NK-92 (cell line): ENCODE results near the gene PDCD7.
"Not testable (repeated sequence)": the region's sequence is repeated elsewhere in the genome, so short reads cannot be mapped to it uniquely, and the experiment has no call there.

ENCODE experiments used
- DNase-seq: peaks from one replicate; lab custom pipeline; 2025; ENCODE audit not compliant: unreplicated experiment; lab: John Stamatoyannopoulos, UW

PDCD7 gene

GRCh38 chr15:65132878-65133547 is 595 bp downstream of the PDCD7 start:
- DNase-seq = no peak

- no peak for DNase-seq
Observed at GRCh38 chr15:65130941-65131340, 2.7 kb downstream of the PDCD7 start.

GRCh38 chr15:65115542-65115941 is 18.1 kb downstream of the PDCD7 start:
- no peak for DNase-seq

DNA sequence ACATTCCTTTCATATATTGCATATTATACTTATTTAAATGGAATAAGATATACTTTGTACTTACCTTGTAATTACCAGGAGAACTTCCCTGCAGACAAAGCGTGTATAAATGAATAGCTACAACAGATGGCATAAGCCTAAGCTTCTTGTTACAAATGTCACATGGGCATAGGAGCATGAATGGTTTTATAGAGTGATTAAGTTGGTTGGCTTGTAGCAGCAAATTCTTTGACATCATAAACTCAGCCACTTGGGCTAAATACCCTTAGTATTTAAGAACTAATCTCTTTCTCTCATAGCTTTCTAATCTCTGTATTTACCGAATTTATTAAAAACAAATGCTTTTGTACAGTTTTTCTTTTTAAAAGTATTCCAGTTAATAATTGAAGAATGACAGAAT is 18.5 kb downstream of the PDCD7 start, which contains the start of gene UBAP1L:
UBAP1L (minus strand) TSS at position 115 of the 400 bp plus-strand sequence. CDS start 8,985 bp downstream, outside the sequence.
- no peak for DNase-seq

DNA sequence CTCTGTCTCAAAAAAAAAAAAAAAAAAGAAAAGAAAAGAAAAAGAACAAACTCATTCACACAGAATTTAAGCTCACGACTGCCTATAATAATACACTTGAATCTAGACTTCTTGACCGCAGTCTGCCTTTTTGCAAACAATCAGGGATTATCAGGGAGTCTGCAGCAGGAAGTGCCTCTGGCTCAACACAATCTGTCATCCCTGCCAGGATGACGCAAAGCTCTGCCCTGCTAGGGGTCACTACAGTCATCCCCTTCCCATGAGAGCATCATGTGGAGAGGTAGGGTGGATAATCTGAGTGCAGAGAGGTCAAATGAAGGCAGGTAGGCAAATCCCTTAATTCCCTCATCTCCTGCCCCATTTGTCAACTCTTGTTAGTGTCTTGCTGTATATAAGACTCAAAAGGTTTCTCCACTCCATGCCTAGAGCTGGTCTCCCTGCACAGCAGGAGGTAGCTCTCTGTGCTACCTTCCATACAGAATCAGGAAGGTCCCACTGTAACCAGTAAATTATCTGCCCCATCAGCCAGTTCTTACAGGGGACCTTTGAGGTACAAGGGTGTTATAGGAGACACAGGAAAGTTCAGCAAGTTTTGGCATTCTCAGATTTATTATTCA is 22.8 kb downstream of the PDCD7 start:
- no peak for DNase-seq

DNA sequence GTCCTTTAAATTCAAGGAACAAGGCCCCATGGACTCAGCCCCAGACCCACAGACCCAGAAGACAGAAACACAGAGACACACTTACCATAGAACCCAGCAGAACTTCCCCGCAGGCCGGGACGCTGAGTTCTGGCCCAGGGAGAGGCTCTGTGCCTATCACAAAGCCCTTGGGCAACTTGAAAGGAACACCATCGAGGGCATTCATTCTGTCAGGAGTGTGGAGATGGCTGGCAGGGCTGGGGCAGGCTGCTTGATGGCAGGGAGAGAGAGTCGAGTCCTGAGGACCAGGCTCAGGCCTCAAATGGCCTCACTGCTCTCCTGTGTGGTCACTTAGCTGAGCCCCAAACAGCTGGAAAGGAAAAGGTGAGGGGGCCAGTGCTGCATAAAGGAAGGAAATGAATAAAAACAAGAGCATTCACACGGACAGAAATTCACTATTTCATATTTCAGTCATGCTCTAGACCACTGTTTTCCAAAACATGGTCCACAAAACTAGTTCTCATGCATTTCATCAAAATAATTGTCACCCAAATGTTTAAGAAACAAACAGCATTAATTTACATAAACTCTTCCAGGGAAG is 27.5 kb downstream of the PDCD7 start:
- DNase-seq = no peak

DNA sequence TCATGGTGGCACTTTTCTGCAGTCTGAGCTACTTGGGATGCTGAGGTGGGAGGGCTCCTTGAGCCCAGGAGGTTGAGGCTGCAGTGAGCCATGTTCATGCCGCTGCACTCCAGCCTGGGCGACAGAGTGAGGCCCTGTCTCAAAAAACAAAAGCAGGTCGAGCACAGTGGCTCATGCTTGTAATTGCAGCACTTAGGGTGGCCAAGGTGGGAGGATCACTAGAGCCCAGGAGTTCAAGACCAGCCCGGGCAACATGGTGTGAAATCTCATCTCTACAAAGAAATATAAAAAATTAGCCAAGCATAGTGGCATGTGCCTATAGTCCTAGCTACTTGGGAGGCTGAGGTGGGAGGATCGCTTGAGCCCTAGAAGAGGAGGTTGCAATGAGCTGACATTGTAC is 28.6 kb downstream of the PDCD7 start:
- DNase-seq = no peak

DNA sequence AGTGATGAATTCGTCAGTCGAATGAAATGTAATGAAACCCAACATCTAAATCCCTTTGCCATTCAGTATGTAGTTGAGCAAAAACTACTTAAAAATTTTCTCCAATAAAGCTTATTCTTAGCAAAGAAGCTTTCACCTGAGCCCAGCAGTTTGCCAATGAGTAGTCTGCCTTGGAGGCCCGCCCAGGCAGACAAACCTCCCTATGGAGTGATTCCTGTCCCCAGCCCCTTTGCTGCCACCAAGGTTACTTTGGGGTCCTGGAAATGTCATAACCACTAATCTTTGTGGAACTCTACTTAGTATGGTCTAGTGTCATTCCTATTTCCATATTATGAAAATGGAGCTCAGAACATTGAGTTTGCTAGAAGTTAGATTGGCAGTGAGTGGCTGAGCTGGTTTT is 30.7 kb downstream of the PDCD7 start:
- DNase-seq = no peak

- no peak for DNase-seq
Observed at GRCh38 chr15:65101891-65102708, 31.5 kb downstream of the PDCD7 start.

DNA sequence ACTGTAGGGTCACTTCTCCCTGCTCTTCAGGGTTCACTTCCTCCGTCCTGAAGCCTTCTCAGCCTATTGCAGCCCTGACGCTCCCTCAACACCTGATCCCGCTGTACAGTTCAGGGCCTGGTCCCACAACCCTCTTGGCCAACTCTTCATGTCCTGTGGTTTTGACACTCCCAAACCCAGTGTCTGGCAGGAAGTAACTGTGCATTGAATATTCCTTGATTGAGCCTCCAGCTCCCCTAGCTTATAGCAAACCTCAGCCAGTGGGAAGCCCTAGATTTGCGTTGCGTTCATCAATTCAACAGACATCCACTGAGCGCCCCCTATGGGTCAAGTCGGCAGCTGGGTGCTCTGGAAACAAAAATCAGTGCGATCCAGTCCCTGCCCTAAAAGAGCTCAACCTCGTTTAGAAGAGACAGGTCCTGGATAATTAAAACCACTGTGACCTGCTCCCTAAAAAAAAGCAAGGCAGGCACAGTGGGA is 32.2 kb downstream of the PDCD7 start:
- DNase-seq = no peak

- DNase-seq = no peak
Observed at GRCh38 chr15:65100442-65100841, 33.2 kb downstream of the PDCD7 start.

GRCh38 chr15:65099801-65100200 is 33.8 kb downstream of the PDCD7 start:
- DNase-seq = not testable (repeated sequence)

DNA sequence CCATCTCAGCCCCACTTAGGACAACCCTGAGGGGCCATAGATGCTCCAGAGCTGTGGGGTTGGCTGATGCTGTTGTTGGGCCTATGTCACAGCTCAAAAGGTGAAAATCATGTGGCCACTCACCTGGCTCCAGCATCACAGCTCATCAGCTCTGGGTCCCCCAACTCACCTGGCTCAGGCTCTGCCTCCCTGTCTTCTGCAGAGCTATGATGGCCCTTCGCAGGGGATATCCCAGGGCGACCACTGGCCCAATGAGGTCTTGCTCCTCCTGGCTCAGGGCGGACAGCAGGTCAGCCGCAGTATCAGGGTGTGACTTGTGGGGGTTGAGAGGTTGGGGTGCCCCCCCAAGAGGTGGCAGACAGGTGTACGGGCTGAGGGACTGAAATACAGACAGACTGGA is 34.3 kb downstream of the PDCD7 start:
- no peak for DNase-seq

GRCh38 chr15:65097651-65098263 is 35.9 kb downstream of the PDCD7 start:
- DNase-seq = no peak

GRCh38 chr15:65096481-65097385 is 36.9 kb downstream of the PDCD7 start:
- no peak for DNase-seq

GRCh38 chr15:65095747-65096104 is 37.9 kb downstream of the PDCD7 start:
- no peak for DNase-seq

- no peak for DNase-seq
Observed at GRCh38 chr15:65095011-65095746, 38.4 kb downstream of the PDCD7 start.

GRCh38 chr15:65094294-65094995 is 39.2 kb downstream of the PDCD7 start:
- DNase-seq = no peak

DNA sequence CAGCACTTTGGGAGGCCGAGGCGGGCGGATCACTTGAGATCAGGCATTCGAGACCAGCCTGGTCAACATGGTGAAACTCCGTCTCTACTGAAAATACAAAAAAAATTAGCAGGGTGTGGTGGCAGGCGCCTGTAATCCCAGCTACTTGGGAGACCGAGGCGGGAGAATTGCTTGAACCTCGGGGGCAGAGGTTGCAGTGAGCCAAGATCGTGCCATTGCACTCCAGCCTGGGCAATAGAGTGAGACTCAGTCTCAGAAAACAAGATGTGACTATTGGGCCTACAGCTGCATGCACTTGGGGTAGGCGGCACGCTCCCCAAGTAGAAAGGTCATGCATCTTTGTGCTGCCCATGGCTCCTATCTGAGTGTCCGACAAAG is 39.8 kb downstream of the PDCD7 start:
- not testable (repeated sequence) for DNase-seq
